HG03280 (cell line): ENCODE results near the gene GGCX.
"Not testable (repeated sequence)": the region's sequence is repeated elsewhere in the genome, so short reads cannot be mapped to it uniquely, and the experiment has no call there.

ENCODE experiments used
- ATAC-seq: cut with Tn5 transposase; IDR thresholded peaks from one replicate; pipeline ENCODE4 v1.9.1; 2021; ENCODE audit warnings: mild to moderate bottlenecking, moderate library complexity; ENCODE audit not compliant: unreplicated experiment

GGCX gene

DNA sequence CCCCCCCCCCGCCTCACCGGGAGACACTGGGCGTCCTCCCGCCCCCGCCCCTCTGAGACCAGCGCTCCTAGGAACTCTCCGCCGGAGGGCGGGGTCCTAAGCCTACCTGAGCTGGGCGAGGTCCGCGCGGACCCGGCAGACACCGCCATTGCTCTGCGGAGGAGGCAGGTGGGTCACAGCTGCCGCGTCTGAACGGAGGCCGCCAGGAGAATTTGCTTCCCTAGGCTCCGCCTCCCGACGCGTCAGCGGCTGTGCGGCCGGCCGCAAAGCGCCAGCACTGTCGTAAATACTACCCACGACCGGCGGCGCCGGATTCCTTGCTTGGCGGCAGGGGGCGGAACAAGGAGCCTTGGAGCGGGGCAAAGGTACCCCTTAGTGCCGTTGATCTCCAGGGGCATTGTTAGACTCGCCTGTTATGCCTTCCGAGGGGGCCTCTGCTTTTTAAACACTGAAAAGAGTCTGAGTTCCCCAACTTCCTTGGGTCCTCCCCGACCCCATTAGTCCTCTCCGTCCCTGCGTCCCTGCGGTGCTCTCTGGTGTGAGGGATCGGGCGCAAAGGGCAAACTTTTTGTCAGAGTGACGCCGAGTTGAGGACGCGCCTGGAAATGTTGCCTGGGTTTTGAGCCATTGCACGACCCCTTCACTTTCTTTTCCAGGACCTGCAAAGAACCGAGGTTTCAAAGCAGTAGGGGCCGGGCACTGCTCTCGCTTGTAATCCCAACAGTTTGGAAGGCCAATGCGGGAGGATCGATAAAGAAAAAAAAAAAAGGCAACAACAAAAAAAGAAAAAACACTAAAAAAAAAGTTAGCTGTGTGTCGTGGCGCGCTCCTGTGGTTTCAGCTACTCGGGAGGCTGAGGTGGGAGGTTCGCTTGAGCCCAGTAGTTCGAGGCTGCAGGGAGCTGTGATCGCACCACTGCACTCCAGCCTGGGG is at the start of gene GGCX:
TSS of gene GGCX (minus strand) at position 214 of the 933 bp plus-strand sequence. CDS start at position 149, 65 bp downstream.
- peak; percentile 91 for ATAC-seq

DNA sequence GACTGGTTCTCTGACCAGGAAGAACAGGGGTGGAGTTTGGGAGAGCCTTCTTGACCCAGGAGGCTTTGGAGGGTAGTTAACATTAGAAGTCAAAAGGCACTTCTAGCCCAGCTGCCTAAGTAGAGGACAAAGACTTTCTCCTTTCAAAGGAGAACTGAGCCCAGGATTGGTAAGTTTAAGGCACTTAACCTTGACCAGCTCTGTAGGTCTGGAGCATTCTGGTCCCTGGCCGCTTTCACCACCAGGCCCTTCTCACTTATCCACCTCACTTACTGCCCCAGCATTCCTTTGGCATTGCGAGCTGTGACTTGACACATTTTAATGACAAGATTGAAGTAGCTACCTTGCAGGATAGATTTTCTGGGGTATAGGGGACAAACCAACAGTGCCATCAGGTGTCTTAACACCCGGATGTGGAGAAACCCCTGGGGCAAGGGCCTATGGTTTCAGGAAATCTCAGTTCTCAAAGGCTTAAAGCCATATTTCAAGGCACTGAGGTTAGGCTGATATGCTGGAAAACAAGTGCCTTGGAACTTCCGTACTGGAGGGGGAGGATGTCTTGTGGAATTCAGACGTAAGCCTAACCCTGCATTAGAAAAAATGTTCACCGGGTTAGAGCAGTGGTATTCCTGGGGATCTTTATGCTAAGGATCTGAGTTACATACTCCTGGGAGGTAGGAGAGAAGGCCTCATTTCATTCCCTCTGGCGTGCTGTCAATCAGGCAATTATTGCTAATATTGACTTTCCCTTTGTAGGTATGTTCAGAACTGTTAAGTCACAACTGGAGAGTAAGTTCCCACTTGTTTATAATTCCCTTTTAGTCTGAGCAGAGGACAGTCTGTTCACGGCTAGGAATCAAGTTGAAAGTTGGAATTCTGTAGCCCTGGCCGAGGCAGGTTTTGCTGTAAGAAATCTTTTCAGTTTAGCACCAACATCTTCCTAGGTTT is 46.2 kb upstream of the GGCX start:
- ATAC-seq, result no peak

DNA sequence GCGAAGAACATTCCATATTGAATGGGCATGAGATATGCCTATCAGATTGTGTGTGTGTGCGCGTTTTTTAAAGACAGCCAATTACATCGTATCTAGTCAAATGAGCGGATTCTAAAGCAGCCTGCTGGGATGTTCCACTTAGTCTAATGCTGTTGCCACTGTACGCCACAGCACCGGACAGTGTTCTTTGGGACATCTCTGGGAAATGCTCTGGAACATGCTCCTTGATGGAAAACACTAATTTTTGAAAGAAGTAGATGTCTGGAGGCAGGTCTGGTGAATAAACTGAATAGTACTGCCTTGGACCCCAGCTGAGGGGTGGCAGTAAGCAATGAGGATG is 44.8 kb upstream of the GGCX start:
- no peak for ATAC-seq

DNA sequence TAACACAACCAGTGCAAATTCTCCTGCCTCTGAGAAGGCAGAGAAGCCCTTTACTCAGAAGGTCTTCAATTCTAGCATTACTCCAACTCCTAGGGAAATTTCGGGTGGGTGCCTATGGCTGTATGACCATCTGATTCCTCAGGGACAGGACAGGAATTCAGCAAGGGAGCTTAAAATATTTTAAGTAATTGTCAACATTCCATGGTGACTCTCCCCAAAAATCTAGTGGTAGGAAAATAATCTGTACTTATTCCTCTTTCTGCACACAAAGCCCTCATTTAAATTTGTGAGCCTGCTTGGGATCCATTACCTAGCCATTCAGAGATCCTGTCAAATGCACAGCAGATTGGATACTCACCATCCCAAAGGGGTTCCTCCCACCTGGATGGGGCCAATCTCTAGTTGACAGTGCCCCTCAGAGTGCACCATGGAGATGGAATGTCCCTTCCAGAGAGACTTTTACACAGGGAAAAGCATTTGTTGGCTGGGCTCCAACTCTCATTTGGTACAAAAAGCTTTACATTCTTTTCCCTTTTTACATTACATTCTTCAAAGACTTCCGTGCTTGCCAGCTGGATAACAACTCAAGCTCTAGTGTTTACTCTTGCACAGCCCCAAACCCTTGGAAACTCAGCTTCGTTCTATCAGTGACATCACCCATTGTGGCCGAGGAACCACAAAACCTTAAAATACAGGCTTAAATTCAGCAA is 44.3 kb upstream of the GGCX start:
- no peak for ATAC-seq

DNA sequence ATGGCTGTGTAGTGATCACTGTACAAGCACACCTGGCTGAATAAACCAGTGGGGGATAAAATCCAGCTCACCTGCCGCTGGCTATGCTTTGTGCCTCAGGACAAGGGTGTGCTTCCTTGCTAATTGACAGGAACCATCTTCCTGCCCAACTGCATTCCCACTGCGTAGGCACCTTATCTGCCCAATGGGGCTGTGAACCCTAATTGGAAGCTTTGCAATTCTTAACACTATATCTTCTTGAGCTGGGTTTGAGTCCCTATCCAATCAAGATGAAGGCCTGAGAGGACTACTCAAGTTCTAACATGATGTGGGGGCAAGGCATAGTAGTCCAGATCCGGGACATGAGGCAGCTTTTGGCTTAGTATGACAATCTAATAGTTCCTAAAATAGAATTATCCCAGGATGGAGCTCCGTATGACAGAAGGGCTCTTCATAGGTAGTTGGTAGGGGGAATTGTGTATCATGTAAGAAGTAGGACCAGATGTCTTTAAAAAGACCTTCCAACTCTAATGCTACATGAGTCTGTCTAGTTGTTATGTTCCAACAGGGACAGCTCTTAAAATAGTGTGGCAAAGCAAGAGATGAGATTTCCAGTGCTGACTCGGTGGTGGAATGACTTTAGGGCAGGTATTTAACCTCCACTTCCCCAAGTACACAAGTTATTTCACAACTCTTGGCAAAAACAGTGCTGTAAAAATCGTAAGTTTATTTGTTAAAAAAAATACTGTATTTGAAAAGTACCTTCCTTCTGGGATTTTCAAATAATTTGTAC is 43.5 kb upstream of the GGCX start:
- no peak for ATAC-seq

DNA sequence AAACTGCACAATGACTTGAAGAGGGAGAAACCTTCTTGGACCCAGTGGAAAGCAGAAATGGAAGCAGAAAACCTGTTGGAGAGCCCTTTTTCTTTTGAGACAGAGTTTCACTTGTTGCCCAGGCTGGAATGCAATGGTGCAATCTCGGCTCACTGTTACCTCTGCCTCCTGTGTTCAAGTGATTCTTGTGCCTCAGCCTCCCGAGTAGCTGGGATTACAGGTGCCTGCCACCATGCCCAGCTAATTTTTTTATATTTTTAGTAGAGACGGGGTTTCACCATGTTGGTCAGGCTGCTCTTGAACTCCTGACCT is 42.8 kb upstream of the GGCX start:
- ATAC-seq, result not testable (repeated sequence)

DNA sequence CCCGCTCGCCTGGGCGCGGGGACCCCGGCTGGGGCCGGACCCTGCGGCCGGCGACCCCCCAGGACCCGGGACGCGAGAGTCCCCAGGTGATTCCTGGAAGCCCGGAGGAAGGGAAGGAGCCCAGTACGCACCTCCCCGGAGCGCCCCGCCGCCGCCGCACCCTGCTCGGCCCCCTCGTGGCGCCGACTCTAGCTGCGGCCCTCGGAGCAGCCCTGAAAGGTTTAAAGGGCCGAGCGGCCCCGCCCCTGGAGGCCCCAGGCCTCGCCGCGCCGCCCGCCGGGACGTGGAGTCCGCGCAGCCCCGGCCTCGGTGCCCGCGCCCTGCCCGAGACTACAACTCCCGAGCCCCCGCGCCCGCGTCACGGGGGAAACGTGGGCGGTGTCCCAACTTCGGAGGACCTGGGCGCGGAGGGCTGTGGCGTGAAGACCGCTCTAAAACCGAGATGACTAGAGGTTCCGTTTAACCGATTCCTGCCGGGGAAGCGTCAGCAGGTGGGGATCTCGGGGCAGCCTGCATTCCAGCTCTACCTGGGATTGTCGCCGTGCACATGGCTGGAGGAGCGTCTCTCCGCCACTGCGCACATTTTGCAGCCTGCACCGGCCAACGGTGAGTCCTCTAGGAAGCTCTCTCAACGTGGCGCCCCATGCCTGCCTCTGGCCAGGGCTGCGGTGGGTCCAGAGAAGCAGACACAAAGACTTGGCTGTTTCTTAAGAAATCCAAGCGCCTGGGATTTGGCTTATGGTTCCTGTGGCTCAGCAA is 41.4 kb upstream of the GGCX start, which contains the start of gene TMEM150A:
TSS of gene TMEM150A (minus strand) at position 223 of the 759 bp plus-strand sequence. CDS start 750 bp downstream, outside the sequence.
- ATAC-seq, result peak; percentile 94

DNA sequence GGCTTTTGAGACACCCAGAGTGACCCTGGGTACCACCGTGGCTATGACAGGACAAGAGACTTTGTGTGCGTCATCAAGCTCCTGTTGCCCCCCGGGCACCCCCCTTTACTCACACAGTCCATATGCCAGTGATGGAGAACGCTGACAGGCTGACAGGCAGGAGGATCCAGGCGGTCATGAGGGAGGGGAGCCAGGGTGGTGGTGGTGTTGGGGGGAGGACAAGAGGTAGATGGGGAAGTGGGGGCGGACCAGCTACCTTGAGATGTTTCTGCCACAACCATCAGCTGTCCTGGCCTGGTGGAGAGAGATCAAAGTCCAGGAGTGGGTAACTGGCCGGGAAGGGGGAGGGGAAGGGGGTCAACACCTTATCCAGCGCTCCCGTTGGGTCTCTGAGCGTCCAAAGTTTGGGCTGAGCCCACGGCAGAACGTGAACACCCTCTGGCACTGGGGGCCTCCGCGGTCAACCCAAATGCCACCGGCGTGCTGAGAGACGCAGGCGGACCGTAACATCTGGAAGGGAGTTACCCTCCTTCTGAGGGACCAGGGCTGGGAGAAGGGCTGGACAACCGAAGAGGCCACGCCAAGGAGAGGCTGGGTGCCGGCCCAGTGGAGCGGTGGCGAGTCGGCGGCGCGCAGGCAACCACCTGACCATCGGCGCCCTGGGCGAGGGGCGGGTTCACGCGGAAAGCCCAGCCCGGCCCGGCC is 40.6 kb upstream of the GGCX start:
- ATAC-seq, result peak; percentile 26

DNA sequence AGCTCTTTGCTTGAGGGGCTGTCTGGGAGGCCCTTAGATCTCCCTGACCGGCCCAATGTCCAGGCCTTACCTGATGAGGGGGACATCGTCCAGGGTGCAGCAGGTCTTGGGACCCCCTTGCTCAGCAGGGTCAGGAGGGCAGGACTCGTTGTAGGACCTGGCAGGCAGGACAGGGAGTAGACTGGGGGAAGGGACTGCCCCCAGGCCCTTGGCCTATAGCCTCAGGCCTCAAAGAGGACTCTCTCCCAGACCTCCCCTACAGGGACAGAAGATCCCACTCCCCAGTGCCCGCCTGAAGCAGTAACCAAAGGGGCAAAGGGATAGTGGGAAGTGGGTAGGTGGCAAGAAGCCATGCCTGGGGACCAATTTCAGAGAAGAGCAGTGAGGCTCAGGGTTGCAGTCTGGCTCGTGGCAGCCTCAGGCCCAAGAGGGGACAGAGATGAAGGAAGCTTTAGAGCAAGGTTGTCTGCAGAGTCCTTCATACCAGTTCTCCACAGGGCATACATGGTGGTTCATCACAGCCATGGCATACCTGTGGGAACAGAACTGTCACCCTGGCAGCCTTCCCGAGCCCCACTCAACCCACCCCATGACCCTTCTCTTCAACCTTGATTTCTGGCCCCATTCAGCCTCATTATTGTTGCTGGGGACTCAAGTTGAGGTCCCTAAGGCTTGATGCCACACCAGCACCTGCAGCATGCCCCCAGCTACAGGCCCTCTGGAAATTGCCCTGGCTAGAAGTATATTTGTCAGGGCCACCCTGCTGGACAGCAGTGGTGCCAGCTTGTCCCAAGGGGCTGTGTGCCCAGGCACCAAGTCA is 39.9 kb upstream of the GGCX start:
- no peak for ATAC-seq

DNA sequence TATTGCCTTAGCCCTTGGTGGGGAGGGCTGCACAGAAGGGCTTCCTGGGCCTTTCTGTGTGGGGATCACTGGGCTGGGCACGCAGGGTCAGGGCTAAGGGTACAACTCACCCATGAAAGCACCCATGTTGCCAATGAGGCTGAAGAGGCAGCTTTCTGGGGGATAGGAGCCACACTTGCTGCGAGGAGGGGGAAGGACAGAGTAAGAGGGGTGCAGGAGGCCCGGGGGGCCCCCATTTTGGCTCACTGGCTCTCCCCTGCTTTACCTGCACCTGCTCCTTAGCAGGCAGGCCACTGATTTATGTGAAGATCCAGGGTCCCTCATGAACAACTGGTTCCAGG is 38.9 kb upstream of the GGCX start:
- no peak for ATAC-seq

DNA sequence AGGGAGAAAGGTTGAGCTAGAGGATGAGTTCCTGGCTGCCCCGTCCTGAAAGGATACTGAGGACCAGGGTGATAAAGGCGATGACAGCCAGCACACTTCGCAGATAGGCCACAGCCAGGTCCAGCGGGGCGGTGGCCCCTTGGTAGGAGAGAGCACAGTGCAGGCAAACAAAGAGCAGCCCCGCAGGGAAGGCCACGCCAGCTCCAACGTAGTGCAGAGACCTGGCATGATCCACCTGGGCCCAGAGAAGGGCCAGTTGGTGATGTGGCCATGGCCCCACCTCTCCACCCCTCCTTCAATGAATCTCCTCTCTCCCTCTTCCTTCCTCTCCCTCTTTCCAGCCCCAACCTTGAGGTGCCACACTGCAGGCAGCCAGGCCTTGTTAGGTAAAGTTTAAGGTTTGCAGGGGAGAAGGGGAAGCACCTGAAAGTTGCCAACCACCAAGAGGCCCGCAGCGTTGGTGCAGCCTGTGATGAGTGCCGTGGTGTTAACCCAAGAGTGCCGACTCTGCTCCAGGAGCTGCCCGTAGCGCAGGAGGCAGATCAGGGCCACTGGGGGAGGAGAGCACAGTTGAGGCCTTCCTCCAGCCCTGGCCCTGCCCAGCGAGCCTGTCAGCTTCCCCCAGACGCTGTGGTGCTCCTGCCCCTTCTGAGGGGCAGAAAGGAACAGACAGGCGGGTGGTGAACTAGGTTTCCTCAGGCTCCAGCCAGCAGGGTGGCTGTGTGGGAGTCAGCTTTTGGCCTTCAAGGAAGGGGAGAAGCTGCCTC is 38.4 kb upstream of the GGCX start:
- ATAC-seq, result no peak

DNA sequence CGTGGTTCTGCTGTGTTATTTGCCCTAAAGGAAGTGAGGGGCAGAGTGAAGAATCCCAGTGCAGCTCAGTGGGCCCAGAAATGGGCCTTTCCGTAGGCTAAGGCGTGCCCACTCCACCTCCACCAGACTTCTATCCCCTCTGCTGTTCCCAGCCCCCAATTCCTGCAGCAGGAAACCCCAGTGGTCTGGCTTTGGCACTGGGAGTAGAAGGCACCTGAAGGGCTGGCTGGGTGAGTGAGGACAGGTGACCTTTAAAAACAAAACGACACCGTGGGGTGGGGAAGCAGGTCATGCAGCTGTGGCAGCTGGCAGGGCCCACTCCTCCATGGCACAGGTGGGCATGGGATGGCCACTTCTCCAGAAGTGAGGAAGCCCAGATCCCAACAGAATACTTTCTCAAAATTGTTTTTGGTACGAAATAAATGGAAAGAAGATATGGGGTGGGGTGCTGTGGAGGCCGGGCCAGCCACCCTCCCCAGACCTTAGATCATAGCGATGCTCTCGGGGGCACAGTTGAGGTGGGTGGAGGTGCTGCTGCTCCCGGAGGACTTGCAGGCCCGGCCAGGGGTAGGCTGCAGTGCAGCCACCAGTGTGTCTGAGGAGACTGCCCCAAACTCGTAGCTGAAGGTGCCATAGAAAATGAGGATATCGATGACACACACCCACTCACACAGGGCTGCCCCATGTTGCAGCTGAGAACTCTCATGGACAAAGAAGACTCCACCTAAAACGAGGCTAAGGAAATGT is 37.5 kb upstream of the GGCX start:
- no peak for ATAC-seq

DNA sequence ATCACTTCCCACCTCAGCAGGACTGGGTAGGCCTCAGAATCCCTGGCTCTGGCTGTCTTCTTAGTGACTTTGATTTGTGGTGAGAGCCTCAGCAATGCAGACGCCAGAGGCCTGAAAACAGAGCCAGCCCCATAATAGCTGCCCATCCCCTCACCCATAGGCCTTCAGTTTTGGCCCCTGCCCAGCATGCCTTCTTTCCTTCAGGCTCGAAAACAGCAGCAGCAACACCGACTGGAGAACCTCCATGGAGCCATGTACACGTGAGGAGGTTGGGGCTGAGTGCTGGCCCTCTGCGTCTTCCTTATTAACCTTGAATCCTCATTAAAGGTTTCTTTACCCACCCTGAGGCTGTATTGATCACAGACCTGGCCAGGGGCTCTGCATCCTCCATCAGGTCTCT is 35.9 kb upstream of the GGCX start:
- no peak for ATAC-seq

DNA sequence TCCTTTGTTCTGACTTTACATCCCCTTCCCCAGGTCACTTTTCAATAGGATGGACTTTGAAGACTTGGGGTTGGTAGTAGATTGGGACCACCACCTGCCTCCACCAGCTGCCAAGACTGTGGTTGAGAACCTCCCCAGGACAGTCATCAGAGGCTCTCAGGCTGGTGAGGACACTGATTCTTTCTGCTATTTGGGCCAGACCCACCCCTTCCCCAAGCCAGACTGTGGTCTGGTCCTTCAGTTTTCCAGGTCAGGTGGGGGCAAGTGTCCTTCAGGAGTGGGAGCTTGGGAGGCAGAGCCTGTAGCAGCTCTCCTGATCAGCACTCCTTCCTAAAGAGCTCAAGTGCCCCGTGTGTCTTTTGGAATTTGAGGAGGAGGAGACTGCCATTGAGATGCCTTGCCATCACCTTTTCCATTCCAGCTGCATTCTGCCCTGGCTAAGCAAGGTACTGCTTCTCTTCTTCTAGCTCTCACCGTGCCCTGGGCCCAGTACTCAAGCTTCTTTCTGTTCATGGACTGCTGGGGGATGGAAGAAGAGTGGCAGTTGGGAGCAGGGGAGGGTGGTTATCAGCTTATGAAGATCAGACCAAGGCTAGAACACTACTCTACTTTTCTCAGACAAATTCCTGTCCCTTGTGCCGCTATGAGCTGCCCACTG is 35.3 kb upstream of the GGCX start:
- no peak for ATAC-seq

DNA sequence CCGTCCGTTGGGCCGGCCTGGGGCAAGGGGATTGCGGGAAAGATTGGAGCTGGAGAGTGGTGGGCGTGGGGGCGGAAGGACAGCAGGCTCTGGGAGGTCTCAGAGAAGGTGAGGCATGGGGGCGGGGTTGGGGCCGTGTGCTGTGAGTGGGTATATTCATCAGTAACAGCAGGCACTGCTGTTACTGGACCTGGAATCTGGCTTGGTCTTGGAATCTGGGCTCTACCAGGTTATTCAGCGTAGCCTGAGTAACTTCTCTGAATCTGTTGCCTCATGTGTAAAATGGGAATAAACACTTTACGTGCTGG is 34.7 kb upstream of the GGCX start:
- ATAC-seq, result no peak

DNA sequence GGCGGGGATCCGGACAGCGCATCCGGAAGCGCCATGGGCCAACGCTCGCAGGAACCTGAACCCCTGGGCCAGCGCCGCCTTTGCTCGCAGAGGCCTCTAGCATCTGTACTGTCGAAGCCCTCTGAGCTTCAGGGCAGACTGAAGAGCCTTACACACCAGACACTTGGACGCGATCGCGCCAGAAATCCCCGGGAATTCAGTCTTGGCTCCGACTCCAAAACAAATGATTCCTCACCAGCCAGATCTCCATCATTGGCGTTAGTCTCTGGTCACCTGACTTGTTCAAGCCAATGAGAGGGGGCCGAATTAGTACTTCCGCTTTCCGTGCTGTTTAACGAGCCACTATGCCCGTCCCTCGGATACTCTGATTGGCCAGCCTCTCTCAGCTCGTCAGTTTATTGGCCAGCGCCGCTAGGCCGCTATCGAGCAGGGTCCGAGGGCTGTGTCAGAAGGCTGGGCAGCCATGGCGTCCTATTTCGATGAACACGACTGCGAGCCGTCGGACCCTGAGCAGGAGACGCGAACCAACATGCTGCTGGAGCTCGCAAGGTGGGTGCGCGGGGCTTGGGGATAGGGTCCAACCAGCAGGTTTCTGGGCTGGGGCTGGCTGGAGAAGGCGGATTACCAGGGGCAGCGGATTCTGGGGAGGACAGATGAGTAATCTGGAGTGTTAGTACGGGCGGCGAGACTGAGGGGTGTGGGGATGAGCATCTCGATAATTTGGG is 34.2 kb upstream of the GGCX start, which contains the start of gene RNF181:
TSS of gene RNF181 (plus strand) at position 445 of the 725 bp plus-strand sequence. CDS start at position 464, 19 bp downstream.
- ATAC-seq, result peak; percentile 99
